ENCODE measurements around the gene DNAH14.

DNA sequence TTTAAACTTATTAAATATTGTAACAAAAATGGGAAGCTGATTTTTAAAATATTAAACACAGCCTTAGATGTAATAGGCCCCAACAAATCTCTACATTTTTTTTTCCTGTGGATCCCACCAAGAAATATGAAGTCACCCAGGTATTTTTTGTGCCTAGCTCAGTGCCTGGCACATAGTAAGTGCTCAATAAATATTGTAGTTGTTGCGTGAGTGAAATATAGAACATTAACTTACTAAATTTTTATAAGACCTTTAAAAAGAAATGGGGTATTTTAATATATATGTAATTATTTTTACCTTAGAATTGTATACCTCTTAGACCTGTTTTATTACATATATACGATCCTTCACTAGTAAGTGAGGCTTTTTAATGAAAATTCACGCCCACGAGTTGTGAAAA lies 569 bp upstream of the DNAH14 start:
- TF ChIP-seq, protein P1, sequence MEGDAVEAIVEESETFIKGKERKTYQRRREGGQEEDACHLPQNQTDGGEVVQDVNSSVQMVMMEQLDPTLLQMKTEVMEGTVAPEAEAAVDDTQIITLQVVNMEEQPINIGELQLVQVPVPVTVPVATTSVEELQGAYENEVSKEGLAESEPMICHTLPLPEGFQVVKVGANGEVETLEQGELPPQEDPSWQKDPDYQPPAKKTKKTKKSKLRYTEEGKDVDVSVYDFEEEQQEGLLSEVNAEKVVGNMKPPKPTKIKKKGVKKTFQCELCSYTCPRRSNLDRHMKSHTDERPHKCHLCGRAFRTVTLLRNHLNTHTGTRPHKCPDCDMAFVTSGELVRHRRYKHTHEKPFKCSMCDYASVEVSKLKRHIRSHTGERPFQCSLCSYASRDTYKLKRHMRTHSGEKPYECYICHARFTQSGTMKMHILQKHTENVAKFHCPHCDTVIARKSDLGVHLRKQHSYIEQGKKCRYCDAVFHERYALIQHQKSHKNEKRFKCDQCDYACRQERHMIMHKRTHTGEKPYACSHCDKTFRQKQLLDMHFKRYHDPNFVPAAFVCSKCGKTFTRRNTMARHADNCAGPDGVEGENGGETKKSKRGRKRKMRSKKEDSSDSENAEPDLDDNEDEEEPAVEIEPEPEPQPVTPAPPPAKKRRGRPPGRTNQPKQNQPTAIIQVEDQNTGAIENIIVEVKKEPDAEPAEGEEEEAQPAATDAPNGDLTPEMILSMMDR (conservative IDR thresholded peaks at IDR 0.05; ENCODE audit: low read depth in 2 of 2), result no peak
- TF ChIP-seq EZH2 (IDR thresholded peaks at IDR 0.05; ENCODE audit: low read depth, unreplicated experiment) (no peak), JUNB (IDR thresholded peaks at IDR 0.05; ENCODE audit: unreplicated experiment) (no peak), EZH2phosphoT487 (IDR thresholded peaks at IDR 0.05; ENCODE audit: unreplicated experiment) (no peak), CREB1 (CRISPR knock-in tag; IDR thresholded peaks at IDR 0.05; ENCODE audit: low read depth) (no peak)
- TF ChIP-seq, protein P2, sequence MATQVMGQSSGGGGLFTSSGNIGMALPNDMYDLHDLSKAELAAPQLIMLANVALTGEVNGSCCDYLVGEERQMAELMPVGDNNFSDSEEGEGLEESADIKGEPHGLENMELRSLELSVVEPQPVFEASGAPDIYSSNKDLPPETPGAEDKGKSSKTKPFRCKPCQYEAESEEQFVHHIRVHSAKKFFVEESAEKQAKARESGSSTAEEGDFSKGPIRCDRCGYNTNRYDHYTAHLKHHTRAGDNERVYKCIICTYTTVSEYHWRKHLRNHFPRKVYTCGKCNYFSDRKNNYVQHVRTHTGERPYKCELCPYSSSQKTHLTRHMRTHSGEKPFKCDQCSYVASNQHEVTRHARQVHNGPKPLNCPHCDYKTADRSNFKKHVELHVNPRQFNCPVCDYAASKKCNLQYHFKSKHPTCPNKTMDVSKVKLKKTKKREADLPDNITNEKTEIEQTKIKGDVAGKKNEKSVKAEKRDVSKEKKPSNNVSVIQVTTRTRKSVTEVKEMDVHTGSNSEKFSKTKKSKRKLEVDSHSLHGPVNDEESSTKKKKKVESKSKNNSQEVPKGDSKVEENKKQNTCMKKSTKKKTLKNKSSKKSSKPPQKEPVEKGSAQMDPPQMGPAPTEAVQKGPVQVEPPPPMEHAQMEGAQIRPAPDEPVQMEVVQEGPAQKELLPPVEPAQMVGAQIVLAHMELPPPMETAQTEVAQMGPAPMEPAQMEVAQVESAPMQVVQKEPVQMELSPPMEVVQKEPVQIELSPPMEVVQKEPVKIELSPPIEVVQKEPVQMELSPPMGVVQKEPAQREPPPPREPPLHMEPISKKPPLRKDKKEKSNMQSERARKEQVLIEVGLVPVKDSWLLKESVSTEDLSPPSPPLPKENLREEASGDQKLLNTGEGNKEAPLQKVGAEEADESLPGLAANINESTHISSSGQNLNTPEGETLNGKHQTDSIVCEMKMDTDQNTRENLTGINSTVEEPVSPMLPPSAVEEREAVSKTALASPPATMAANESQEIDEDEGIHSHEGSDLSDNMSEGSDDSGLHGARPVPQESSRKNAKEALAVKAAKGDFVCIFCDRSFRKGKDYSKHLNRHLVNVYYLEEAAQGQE (IDR thresholded peaks at IDR 0.05; ENCODE audit: unreplicated experiment), result no peak

Data from GM23338 (cell line).